HG02642 (cell line): ENCODE results near the gene ABCB1.
A peak's percentile ranks its signal among the peaks of the same experiment; 100 is the strongest.
"Not testable (repeated sequence)": the region's sequence is repeated elsewhere in the genome, so short reads cannot be mapped to it uniquely, and the experiment has no call there.

Experiments
- ATAC-seq: cut with Tn5 transposase; IDR thresholded peaks from one replicate; pipeline ENCODE4 v1.9.1; 2021; ENCODE audit warnings: mild to moderate bottlenecking; ENCODE audit not compliant: unreplicated experiment, poor library complexity

Gene ABCB1

DNA sequence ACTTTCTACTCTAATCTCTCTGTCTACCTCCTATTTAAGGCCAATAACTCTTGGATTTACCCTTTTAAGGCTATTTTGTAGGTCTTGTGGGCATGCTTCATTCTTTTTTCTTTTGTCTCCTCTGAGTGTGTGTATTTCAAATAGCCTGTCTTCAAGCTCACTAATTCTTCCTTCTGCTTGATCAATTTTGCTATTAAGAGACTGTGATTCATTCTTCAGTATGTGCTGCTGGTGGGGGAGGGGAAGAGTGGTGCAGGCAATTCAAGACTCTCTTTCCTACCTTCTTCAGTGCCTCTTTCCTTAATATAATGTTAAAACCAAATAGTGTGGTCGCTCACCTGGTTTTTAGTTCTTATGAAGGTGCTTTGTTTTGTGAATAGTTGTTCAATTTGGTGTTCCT, 20.0 kb downstream of the ABCB1 start:
- ATAC-seq, result no peak

- no peak for ATAC-seq
Observed at GRCh38 chr7:87575521-87575920, 25.2 kb downstream of the ABCB1 start.

DNA sequence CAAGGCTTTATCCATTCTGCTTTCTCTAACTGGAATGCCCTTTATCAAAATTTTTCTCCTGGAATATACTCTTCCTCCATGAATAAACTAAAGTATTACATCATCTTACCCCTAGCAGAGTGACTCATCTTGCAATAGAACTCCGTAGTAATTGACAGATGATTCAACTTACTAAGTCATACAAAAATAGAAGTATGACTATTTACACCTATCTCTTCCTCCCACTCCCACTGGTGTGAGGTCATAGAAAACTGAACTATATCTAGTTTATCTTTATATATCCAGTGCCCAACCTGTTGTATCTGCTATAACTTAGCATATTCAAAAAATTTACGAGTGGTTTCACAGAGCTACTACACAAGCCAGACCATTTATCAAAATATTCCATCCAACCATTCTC, 26.1 kb downstream of the ABCB1 start:
- no peak for ATAC-seq

GRCh38 chr7:87572513-87572912, 28.2 kb downstream of the ABCB1 start:
- not testable (repeated sequence) for ATAC-seq

- no peak for ATAC-seq
Observed at GRCh38 chr7:87570178-87570577, 30.5 kb downstream of the ABCB1 start.

- no peak for ATAC-seq
Observed at GRCh38 chr7:87567052-87567451, 33.6 kb downstream of the ABCB1 start.

GRCh38 chr7:87566311-87566900, 34.3 kb downstream of the ABCB1 start:
- ATAC-seq, result no peak

- ATAC-seq, result no peak
Observed at GRCh38 chr7:87565877-87566276, 34.8 kb downstream of the ABCB1 start.

- ATAC-seq, result peak; percentile 94
Observed at GRCh38 chr7:87564296-87564963, 36.3 kb downstream of the ABCB1 start.

DNA sequence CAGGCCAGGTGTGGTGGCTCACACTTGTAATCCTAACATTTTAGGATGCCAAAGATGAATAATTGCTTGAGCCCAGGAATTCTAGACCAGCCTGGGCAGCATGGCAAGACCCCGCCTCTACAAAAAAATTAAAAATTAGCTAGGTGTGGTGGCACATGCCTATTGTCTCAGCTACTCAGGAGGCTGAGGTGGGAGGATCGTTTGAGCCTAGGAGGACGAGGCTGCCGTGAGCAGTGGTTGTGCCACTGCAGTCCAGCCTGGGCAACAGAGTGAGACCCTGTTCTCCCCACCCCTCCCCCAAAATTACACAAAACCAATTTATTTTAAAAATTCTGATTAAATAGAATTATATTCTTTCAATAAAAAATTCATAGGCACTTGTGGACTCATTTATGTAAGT, 39.0 kb downstream of the ABCB1 start:
- no peak for ATAC-seq

DNA sequence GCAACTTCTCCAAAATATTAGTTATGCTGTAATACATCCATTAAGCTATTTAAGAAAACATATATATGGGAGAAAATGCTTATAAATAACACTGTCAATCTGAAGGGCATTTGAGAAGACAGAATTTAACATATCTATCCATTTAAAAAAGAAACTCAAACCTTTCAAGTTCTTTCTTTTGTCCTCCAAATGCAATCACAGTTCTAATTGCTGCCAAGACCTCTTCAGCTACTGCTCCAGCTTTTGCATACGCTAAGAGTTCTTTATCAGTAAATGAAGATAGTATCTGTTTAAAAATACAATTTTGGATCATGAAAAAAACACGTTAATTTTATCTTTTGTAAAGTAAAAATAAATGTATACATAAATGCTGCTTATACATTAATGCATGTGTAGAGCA, 39.6 kb downstream of the ABCB1 start:
- ATAC-seq, result no peak

- ATAC-seq, result no peak
Observed at GRCh38 chr7:87552351-87552900, 48.3 kb downstream of the ABCB1 start.

- ATAC-seq, result no peak
Observed at GRCh38 chr7:87548123-87548919, 52.4 kb downstream of the ABCB1 start.

DNA sequence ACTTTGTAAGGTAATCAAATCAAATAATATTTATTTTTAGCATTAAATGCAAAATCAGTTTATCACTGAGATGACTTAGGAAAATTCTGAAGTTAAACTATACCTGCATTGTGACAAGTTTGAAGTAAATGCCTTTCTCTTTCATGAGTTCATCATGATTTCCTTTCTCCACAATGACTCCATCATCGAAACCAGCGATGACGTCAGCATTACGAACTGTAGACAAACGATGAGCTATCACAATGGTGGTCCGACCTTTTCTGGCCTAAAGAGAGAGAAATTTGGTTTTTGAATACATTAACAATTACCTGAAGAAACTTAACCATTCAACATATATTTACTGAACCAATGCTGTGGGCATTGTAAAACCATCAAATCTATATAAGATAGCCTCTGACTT, 54.9 kb downstream of the ABCB1 start:
- ATAC-seq, result no peak

DNA sequence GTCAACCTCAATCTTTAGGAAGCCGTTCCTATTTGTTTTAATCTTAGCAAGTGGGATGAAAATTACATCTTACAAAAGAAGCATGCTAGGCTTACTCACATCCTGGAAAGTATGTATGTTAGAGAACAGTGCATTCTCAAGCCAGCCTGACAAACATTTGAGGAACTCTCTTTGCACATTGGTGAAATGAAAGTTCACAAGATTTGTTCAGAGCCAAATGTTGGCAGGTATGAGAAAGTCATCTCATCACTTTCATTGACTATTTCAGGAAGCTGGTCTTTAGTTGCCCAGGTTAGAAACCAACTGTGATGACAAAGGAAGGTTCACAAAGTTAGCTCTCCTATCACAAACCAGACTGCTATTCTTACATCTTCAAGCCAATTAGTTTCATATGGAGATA, 57.1 kb downstream of the ABCB1 start:
- ATAC-seq, result peak; percentile 59

DNA sequence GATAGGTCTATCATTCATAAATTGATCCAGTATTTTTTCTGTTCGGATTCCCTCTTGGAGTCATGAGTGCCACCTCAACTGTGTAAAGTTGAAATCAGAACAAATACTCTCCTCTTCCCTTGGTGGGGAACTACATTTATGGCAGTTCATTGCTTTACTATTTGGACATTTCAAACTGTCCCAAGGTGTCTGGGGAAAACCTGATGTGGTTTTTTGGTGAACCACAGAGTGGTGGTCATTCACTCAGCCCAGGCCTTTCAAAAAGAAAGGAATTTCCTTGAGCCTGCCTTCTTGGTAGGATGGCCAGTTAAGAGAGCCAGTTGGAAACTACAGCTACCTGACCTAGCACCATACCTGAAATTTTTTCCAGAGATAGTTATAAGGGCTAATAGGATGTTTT, 59.0 kb downstream of the ABCB1 start:
- ATAC-seq, result no peak

DNA sequence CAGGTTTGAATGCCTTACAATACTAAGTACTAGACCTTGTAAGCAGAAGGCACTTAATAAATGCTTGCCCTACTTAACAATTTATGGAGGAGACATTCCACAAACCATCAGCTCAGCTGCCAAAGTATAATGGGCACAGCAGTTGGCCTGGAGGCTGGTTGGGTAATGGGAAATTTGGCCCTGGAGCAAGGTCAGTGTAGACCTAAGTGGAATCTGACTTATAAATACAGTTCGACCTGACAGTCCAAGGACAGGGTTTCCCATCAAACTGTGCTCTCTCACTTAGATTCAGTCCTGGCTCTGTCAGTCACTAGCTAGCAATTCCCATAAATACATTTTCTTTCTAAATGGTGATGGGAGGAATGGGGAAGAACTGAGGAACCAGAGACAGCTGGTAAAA, 62.6 kb downstream of the ABCB1 start:
- ATAC-seq, result no peak

DNA sequence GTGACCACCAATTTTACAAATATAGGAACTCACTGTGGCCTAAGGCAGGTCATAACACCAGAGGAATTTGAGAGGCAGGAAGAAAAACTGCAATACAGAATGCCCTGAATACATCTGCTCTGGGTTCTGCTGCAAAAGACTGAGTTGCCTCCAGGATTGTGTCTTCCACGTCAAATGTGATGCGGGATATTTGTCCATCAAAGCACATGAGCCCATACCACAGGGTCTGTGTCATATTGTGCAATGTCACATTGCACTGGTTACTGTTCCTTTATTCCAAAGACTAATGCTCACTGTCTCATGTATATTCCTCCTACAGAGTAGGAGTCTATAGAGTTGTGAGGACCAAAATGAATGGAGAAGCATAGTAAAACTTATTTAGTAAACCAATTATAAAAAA, 66.6 kb downstream of the ABCB1 start:
- ATAC-seq, result no peak

DNA sequence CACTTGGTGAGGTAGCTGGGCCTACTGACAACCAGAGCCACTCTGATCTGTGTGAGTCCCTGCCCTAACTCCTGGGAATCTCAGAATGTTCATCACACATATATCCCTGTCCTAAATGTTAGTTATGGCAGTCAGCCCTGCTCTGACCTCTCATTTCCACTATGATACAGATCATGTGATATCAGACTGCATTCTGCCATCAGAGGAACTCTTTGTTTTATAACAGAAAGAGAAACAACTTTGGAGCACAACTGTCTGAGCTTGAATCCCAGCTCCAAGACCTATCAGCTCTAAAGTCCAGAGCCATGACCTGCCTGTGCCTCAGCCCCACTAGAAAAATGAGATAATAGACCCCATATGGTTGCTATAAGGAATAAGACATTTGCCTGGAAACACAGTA, 70.6 kb downstream of the ABCB1 start:
- ATAC-seq, result no peak

GRCh38 chr7:87528730-87529129, 72.0 kb downstream of the ABCB1 start:
- ATAC-seq, result no peak

DNA sequence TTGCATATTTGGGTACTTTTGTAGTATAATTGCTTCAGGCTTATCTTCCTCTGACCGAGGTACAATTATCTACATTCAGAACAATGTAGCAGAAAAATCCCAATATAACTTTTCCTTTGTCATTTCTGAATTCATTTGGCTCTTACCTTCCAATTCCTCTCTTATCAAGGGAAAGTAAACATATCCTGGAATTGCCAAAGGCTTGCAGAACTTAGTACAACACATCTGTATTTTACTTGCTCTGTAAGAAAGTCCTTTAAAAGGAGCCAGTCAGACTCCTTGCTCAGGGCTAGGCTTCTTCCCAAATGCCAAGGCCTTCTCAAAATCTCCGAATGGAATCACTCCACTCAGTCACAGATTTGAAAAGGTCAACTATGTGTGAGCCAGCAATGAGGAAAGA, 81.9 kb downstream of the ABCB1 start:
- ATAC-seq, result no peak
